Tongue (tissue), 2 donors: Measurements from ENCODE around the gene TAOK3. TPM values are rescaled to one million over a fixed set of nuclear protein-coding genes. Genes with fewer than 3 reads are reported as not detected.
"Not testable (repeated sequence)": the region's sequence is repeated elsewhere in the genome, so short reads cannot be mapped to it uniquely, and the experiment has no call there.

Experiments
- DNase-seq: peaks from one replicate; pipeline ENCODE4 v3.0.0-alpha.2; 2015
- total RNA-seq: library from RNA; depleted of rRNA; stranded (reverse); fragments of >200 nt; gene quantifications from one replicate; pipeline ENCODE4 v1.2.3, GENCODE V29; 2014

The TAOK3 gene
- total RNA-seq, 1 donor from 2014 or later = 28.9 TPM

- peak; percentile 95 for DNase-seq
Observed at GRCh38 chr12:118135788-118136558, 236.7 kb downstream of the TAOK3 start, which contains the start of gene PEBP1. TSS of gene PEBP1 (plus strand) at chr12:118136124. CDS start at chr12:118136210, 86 bp downstream.

GRCh38 chr12:118129436-118129835 lies 243.3 kb downstream of the TAOK3 start:
- DNase-seq = not testable (repeated sequence)

GRCh38 chr12:118127867-118128266 lies 244.8 kb downstream of the TAOK3 start:
- no peak for DNase-seq

GRCh38 chr12:118126119-118126757 lies 246.5 kb downstream of the TAOK3 start:
- peak; percentile 29 for DNase-seq

GRCh38 chr12:118125743-118126118 lies 247.0 kb downstream of the TAOK3 start:
- DNase-seq = no peak

GRCh38 chr12:118124333-118124874 lies 248.3 kb downstream of the TAOK3 start:
- no peak for DNase-seq

- DNase-seq = no peak
Observed at GRCh38 chr12:118122264-118122663, 250.4 kb downstream of the TAOK3 start.

GRCh38 chr12:118120579-118121363 lies 251.9 kb downstream of the TAOK3 start:
- peak; percentile 68 for DNase-seq

GRCh38 chr12:118119449-118119879 lies 253.2 kb downstream of the TAOK3 start:
- DNase-seq = no peak

GRCh38 chr12:118109088-118109487 lies 263.6 kb downstream of the TAOK3 start:
- no peak for DNase-seq

GRCh38 chr12:118107694-118108093 lies 265.0 kb downstream of the TAOK3 start:
- no peak for DNase-seq

- DNase-seq = no peak
Observed at GRCh38 chr12:118107011-118107410, 265.7 kb downstream of the TAOK3 start.

GRCh38 chr12:118103601-118104382 lies 268.9 kb downstream of the TAOK3 start, which contains the start of gene VSIG10:
TSS of gene VSIG10 (minus strand) at chr12:118104011. CDS start at chr12:118103671, 340 bp downstream.
- peak; percentile 72 for DNase-seq

- peak; percentile 34 for DNase-seq
Observed at GRCh38 chr12:118103201-118103600, 269.5 kb downstream of the TAOK3 start.

GRCh38 chr12:118102609-118103008 lies 270.1 kb downstream of the TAOK3 start:
- DNase-seq = no peak

- DNase-seq = no peak
Observed at GRCh38 chr12:118102070-118102469, 270.6 kb downstream of the TAOK3 start.

- DNase-seq = no peak
Observed at GRCh38 chr12:118101051-118101450, 271.7 kb downstream of the TAOK3 start.
